Pons (tissue), 1 donor: ENCODE measurements around the gene TRIM71.
"Not testable (repeated sequence)": the region's sequence is repeated elsewhere in the genome, so short reads cannot be mapped to it uniquely, and the experiment has no call there.

Experiments used
- DNase-seq: peaks from one replicate; pipeline ENCODE4 v3.0.0-alpha.2; 2016; ENCODE audit warnings: low spot score

Gene TRIM71

GRCh38 chr3:32939531-32940284 lies 121.9 kb downstream of the TRIM71 start:
- not testable (repeated sequence) for DNase-seq

GRCh38 chr3:32940726-32941125 lies 122.9 kb downstream of the TRIM71 start:
- DNase-seq: no peak

- DNase-seq: no peak
Measured at GRCh38 chr3:32945136-32945535, 127.3 kb downstream of the TRIM71 start.

GRCh38 chr3:32945598-32945997 lies 127.8 kb downstream of the TRIM71 start:
- DNase-seq: not testable (repeated sequence)

- no peak for DNase-seq
Measured at GRCh38 chr3:32946973-32947788, 129.4 kb downstream of the TRIM71 start.
